Measurements from ENCODE around the gene ZFPM1.

DNA sequence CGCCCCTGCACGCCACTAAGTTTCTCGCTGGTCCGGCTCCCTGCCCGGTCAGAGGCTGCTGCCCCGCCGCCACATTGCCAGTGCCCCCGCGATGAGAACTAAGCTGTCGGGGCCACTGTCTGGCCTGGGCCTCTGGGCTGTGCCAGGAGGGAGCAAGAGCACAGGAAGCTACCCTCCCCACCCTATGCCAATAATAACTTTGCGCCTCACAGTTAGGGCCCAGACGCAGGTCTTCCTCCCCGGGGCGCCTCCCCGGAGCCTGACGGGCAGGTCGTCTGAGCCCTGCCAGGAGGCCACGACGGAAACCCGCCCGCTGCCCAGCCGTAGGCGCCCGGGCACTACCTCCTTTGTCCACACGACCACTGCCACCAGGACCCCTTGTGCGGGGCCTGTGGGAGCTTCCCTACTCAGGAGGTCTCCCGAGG lies 1.5 kb downstream of the ZFPM1 start:
- TF ChIP-seq, protein P1, sequence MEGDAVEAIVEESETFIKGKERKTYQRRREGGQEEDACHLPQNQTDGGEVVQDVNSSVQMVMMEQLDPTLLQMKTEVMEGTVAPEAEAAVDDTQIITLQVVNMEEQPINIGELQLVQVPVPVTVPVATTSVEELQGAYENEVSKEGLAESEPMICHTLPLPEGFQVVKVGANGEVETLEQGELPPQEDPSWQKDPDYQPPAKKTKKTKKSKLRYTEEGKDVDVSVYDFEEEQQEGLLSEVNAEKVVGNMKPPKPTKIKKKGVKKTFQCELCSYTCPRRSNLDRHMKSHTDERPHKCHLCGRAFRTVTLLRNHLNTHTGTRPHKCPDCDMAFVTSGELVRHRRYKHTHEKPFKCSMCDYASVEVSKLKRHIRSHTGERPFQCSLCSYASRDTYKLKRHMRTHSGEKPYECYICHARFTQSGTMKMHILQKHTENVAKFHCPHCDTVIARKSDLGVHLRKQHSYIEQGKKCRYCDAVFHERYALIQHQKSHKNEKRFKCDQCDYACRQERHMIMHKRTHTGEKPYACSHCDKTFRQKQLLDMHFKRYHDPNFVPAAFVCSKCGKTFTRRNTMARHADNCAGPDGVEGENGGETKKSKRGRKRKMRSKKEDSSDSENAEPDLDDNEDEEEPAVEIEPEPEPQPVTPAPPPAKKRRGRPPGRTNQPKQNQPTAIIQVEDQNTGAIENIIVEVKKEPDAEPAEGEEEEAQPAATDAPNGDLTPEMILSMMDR (IDR thresholded peaks at IDR 0.05) = peak in 1 of 6 experiments; percentile 22
- no peak for TF ChIP-seq POLR2A (IDR thresholded peaks at IDR 0.05)
